ENCODE results near the gene CDHR1.

DNA sequence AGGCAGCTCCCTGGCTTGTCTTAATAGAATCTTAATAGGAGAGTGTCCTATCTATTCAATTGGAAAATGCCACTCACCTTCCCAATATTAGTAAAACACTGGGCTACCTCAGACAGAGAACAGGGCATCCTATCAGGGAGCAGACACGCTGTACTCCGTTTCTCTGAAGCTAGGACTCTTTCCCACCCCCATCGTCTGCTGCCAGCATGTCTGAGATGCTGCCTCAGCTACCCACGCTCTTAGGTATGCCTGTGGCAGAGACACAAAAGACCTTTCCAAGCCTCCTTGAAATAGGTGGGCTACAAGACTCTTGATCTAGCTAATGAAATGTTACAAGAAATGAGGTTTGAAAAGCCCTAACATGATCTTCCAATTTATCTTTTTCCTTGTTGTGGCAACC is 33.5 kb downstream of the CDHR1 start:
- TF ChIP-seq, protein P1, sequence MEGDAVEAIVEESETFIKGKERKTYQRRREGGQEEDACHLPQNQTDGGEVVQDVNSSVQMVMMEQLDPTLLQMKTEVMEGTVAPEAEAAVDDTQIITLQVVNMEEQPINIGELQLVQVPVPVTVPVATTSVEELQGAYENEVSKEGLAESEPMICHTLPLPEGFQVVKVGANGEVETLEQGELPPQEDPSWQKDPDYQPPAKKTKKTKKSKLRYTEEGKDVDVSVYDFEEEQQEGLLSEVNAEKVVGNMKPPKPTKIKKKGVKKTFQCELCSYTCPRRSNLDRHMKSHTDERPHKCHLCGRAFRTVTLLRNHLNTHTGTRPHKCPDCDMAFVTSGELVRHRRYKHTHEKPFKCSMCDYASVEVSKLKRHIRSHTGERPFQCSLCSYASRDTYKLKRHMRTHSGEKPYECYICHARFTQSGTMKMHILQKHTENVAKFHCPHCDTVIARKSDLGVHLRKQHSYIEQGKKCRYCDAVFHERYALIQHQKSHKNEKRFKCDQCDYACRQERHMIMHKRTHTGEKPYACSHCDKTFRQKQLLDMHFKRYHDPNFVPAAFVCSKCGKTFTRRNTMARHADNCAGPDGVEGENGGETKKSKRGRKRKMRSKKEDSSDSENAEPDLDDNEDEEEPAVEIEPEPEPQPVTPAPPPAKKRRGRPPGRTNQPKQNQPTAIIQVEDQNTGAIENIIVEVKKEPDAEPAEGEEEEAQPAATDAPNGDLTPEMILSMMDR (IDR thresholded peaks at IDR 0.05): no peak
- no peak for TF ChIP-seq POLR2A (IDR thresholded peaks at IDR 0.05)
